ENCODE measurements around the gene SUPV3L1.
A peak's percentile ranks its signal among the peaks of the same experiment; 100 is the strongest.

Gene SUPV3L1

GRCh38 chr10:69232736-69233480 lies 52.9 kb downstream of the SUPV3L1 start:
- no peak overlapping the region for H2AFZ ChIP-seq (ENCODE audit: low read depth, low read length, severe bottlenecking)
- H3K27me3 ChIP-seq (ENCODE audit: low read length): no peaks in the 10 kb centered on the region
- H3K9me2 ChIP-seq (replicated peaks; ENCODE audit: insufficient read depth, low read length): no peaks in the 10 kb centered on the region
- no peak overlapping the region for H3K4me2 ChIP-seq (ENCODE audit: low read depth, low read length, poor library complexity, severe bottlenecking)
- no peak overlapping the region for H3K9ac ChIP-seq (ENCODE audit: low read length)
- no peaks in the 10 kb centered on the region for H3K79me2 ChIP-seq (ENCODE audit: insufficient read depth, low read length)
- TF ChIP-seq CTCF (IDR thresholded peaks at IDR 0.05; ENCODE audit: insufficient read depth, low read length, poor library complexity, severe bottlenecking): no peak
- no peak for TF ChIP-seq EZH2phosphoT487 (conservative IDR thresholded peaks at IDR 0.05; ENCODE audit: low read length)
- H3F3A ChIP-seq (ENCODE audit: insufficient read depth): no peaks in the 10 kb centered on the region
- no peaks in the 10 kb centered on the region for H3K9me3 ChIP-seq (ENCODE audit: insufficient read depth, low read length)
- H3K27ac ChIP-seq (ENCODE audit: low read depth, low read length): no peak overlapping the region
- H3K4me3 ChIP-seq (ENCODE audit: insufficient read depth, low read length, poor library complexity, severe bottlenecking): no peak overlapping the region
- H3K36me3 ChIP-seq (ENCODE audit: low read length): no peaks in the 10 kb centered on the region
- H4K20me1 ChIP-seq (ENCODE audit: low read depth, low read length): no peaks in the 10 kb centered on the region

- Histone ChIP-seq H3K79me2 (ENCODE audit: insufficient read depth, low read length) (no peaks in the 10 kb centered on the region), H3K9ac (ENCODE audit: low read length) (no peak overlapping the region), H3K9me2 (replicated peaks; ENCODE audit: insufficient read depth, low read length) (no peaks in the 10 kb centered on the region), H3K4me3 (ENCODE audit: insufficient read depth, low read length, poor library complexity, severe bottlenecking) (no peak overlapping the region), H3K27ac (ENCODE audit: low read depth, low read length) (no peak overlapping the region), H2AFZ (ENCODE audit: low read depth, low read length, severe bottlenecking) (no peak overlapping the region), H4K20me1 (ENCODE audit: low read depth, low read length) (no peaks in the 10 kb centered on the region), H3K27me3 (ENCODE audit: low read length) (no peaks in the 10 kb centered on the region), H3K36me3 (ENCODE audit: low read length) (no peaks in the 10 kb centered on the region), H3K4me2 (ENCODE audit: low read depth, low read length, poor library complexity, severe bottlenecking) (no peak overlapping the region), H3F3A (ENCODE audit: insufficient read depth) (no peaks in the 10 kb centered on the region), H3K9me3 (ENCODE audit: insufficient read depth, low read length) (no peaks in the 10 kb centered on the region)
- TF ChIP-seq CTCF (IDR thresholded peaks at IDR 0.05; ENCODE audit: insufficient read depth, low read length, poor library complexity, severe bottlenecking) (no peak), EZH2phosphoT487 (conservative IDR thresholded peaks at IDR 0.05; ENCODE audit: low read length) (no peak)
Observed at GRCh38 chr10:69234447-69234846, 54.4 kb downstream of the SUPV3L1 start.

GRCh38 chr10:69237528-69238159 lies 57.6 kb downstream of the SUPV3L1 start:
- Histone ChIP-seq H3K4me3 (ENCODE audit: insufficient read depth, low read length, poor library complexity, severe bottlenecking) (no peak overlapping the region), H3K9me3 (ENCODE audit: insufficient read depth, low read length) (no peaks in the 10 kb centered on the region), H3K9ac (ENCODE audit: low read length) (no peak overlapping the region), H3K27me3 (ENCODE audit: low read length) (no peaks in the 10 kb centered on the region), H4K20me1 (ENCODE audit: low read depth, low read length) (no peaks in the 10 kb centered on the region), H3F3A (ENCODE audit: insufficient read depth) (no peaks in the 10 kb centered on the region), H3K36me3 (ENCODE audit: low read length) (no peaks in the 10 kb centered on the region), H2AFZ (ENCODE audit: low read depth, low read length, severe bottlenecking) (no peak overlapping the region), H3K9me2 (replicated peaks; ENCODE audit: insufficient read depth, low read length) (no peaks in the 10 kb centered on the region), H3K79me2 (ENCODE audit: insufficient read depth, low read length) (no peaks in the 10 kb centered on the region), H3K4me2 (ENCODE audit: low read depth, low read length, poor library complexity, severe bottlenecking) (no peak overlapping the region), H3K27ac (ENCODE audit: low read depth, low read length) (no peak overlapping the region)
- no peak for TF ChIP-seq EZH2phosphoT487 (conservative IDR thresholded peaks at IDR 0.05; ENCODE audit: low read length)
- TF ChIP-seq CTCF (IDR thresholded peaks at IDR 0.05; ENCODE audit: insufficient read depth, low read length, poor library complexity, severe bottlenecking): peak; percentile 52
